Measurements from ENCODE around the gene UBAC1. TPM values are rescaled to one million over a fixed set of nuclear protein-coding genes. Genes with fewer than 3 reads are reported as not detected.
"Not testable (repeated sequence)": the region's sequence is repeated elsewhere in the genome, so short reads cannot be mapped to it uniquely, and the experiment has no call there.

Gene UBAC1
- total RNA-seq, 1 experiment from 2014 or later, result 54.8 TPM

DNA sequence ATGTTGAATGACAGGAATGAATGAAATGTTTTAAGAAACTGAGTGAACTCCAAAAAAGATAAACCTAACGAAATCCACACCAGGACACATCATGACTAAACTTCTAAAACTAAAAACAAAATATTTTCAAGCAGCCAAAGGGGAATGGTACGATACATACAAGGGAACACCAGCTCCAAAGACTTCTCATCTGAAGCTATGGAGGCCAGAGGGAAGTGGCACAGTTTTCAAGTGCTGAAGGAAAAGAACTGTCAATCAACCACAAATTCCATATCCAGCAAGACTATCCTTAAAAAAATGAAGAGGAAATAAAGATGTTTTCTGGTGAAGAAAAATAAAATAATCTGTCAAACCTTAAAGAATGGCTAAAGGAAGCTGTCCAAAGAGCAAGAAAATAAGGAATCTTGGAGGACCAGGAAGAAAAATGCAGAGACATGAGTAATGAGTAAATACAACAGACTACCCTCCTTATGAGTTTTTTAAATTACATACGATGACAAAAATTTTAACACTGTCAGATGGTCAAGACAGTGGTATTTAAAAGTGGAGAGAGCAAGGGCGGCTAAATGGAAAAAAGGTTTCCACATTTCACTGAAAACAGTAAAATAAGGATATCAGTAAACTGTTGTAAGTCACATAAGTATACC, 65.8 kb downstream of the UBAC1 start:
- Histone ChIP-seq H3K36me3 (ENCODE audit: control insufficient read depth in 1 of 2, insufficient read depth in 2 of 2, low read length in 2 of 2) (no peaks in the 10 kb centered on the region), H3K27me3 (ENCODE audit: insufficient read depth, low read length) (no peaks in the 10 kb centered on the region), H3K4me1 (ENCODE audit: control insufficient read depth in 1 of 2, insufficient read depth in 2 of 2, low read length in 2 of 2) (peaks cover 9 to 12% of the 10 kb centered on the region in 2 experiments), H3K9me3 (ENCODE audit: control insufficient read depth in 1 of 2, insufficient read depth in 1 of 2, low read depth in 1 of 2, low read length in 2 of 2) (peaks cover 0 to 6% of the 10 kb centered on the region in 2 experiments; a peak in 1 of 4 replicates), H4K20me1 (ENCODE audit: insufficient read depth) (no peaks in the 10 kb centered on the region), H3K4me3 (replicated peaks in 1 of 2; ENCODE audit: low read depth in 1 of 2, low read length in 2 of 2) (no peak overlapping the region), H3K79me2 (ENCODE audit: insufficient read depth, low read length) (peaks cover 100% of the 10 kb centered on the region), H3K27ac (ENCODE audit: low read depth, low read length) (no peak overlapping the region), H2AFZ (ENCODE audit: low read depth, low read length, poor library complexity, severe bottlenecking) (no peak overlapping the region), H3K4me2 (ENCODE audit: low read length) (no peak overlapping the region), H3K9ac (ENCODE audit: low read length) (no peak overlapping the region), H3K9me2 (ENCODE audit: insufficient read depth) (no peaks in the 10 kb centered on the region)
- RAD21 ChIA-PET (ENCODE audit: low non-redundant PET in 1 of 2, low total read pairs in 2 of 2, uncharacterized antibody in 2 of 2, unreplicated experiment in 2 of 2), result no interaction called here
- ATAC-seq, result no peak
- intact Hi-C loops (cut with micrococcal nuclease), result no loop called here
- CTCF ChIA-PET, result no interaction called here
- TF ChIP-seq FOSL1 (IDR thresholded peaks at IDR 0.05; ENCODE audit: low read depth) (no peak), CEBPB (IDR thresholded peaks at IDR 0.05; ENCODE audit: low read depth) (no peak), CBX3 (IDR thresholded peaks at IDR 0.05; ENCODE audit: low read depth) (no peak), YY1 (IDR thresholded peaks at IDR 0.05; ENCODE audit: extremely low read depth, insufficient replicate concordance, low read depth, low read length) (no peak), POLR2AphosphoS5 (IDR thresholded peaks at IDR 0.05; ENCODE audit: low read depth, low read length) (no peak), SIN3A (IDR thresholded peaks at IDR 0.05; ENCODE audit: low read depth) (no peak), SP1 (IDR thresholded peaks at IDR 0.05; ENCODE audit: low read depth) (no peak), TCF7L2 (IDR thresholded peaks at IDR 0.05; ENCODE audit: borderline replicate concordance, extremely low read depth, insufficient read depth, insufficient read length) (no peak)
- TF ChIP-seq, protein P1, sequence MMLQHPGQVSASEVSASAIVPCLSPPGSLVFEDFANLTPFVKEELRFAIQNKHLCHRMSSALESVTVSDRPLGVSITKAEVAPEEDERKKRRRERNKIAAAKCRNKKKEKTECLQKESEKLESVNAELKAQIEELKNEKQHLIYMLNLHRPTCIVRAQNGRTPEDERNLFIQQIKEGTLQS (IDR thresholded peaks at IDR 0.05), result no peak
- TF ChIP-seq, protein P2, sequence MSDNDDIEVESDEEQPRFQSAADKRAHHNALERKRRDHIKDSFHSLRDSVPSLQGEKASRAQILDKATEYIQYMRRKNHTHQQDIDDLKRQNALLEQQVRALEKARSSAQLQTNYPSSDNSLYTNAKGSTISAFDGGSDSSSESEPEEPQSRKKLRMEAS (IDR thresholded peaks at IDR 0.05), result no peak
- no TSS peak for BruUV-seq (replicated peaks)
- POLR2A ChIA-PET, result no interaction called here
- DNase-seq (ENCODE audit: low read depth, low spot score), result no peak

DNA sequence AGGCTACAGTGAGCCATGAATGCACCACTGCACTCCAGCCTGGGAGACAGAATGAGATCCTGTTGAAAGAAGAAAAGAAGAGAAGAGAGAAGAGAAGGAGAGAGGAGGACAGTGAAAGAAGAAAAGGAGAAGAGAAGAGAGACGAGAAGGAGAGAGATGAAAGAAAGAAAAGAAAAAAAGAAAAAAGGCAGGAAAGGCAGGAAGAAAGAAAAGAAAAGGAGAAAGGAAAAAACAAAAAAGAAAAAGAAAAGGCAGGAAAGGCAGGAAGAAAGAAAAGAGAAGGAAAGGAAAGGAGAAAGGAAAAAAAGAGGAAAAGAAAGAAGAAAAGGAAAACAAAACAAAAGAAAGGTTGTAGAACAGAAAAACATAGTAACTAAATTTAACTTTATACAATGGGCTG, 68.1 kb downstream of the UBAC1 start:
- RAD21 ChIA-PET (ENCODE audit: low non-redundant PET in 1 of 2, low total read pairs in 2 of 2, uncharacterized antibody in 2 of 2, unreplicated experiment in 2 of 2), result no interaction called here
- Histone ChIP-seq H3K4me1 (ENCODE audit: control insufficient read depth in 1 of 2, insufficient read depth in 2 of 2, low read length in 2 of 2) (peaks cover 19 to 34% of the 10 kb centered on the region in 2 experiments), H3K4me3 (replicated peaks in 1 of 2; ENCODE audit: low read depth in 1 of 2, low read length in 2 of 2) (no peak overlapping the region), H3K9ac (ENCODE audit: low read length) (no peak overlapping the region), H2AFZ (ENCODE audit: low read depth, low read length, poor library complexity, severe bottlenecking) (no peak overlapping the region), H4K20me1 (ENCODE audit: insufficient read depth) (no peaks in the 10 kb centered on the region), H3K27me3 (ENCODE audit: insufficient read depth, low read length) (no peaks in the 10 kb centered on the region), H3K27ac (ENCODE audit: low read depth, low read length) (no peak overlapping the region), H3K9me2 (ENCODE audit: insufficient read depth) (no peaks in the 10 kb centered on the region), H3K36me3 (ENCODE audit: control insufficient read depth in 1 of 2, insufficient read depth in 2 of 2, low read length in 2 of 2) (no peaks in the 10 kb centered on the region), H3K4me2 (ENCODE audit: low read length) (no peak overlapping the region), H3K79me2 (ENCODE audit: insufficient read depth, low read length) (peaks cover 100% of the 10 kb centered on the region), H3K9me3 (ENCODE audit: control insufficient read depth in 1 of 2, insufficient read depth in 1 of 2, low read depth in 1 of 2, low read length in 2 of 2) (no peaks in the 10 kb centered on the region; a peak in 1 of 4 replicates)
- DNase-seq (ENCODE audit: low read depth, low spot score) (no peak), ATAC-seq (no peak)
- POLR2A ChIA-PET, result no interaction called here
- CTCF ChIA-PET, result no interaction called here
- BruUV-seq (replicated peaks), result no TSS peak
- no peak for TF ChIP-seq EZH2phosphoT487 (IDR thresholded peaks at IDR 0.05; ENCODE audit: borderline replicate concordance)
- no peak for TF ChIP-seq YY1 (IDR thresholded peaks at IDR 0.05; ENCODE audit: extremely low read depth, insufficient replicate concordance, low read depth, low read length)
- TF ChIP-seq SIN3A (IDR thresholded peaks at IDR 0.05; ENCODE audit: low read depth), result no peak
- TF ChIP-seq SRF (IDR thresholded peaks at IDR 0.05; ENCODE audit: low read depth), result no peak
- TF ChIP-seq ELF1 (IDR thresholded peaks at IDR 0.05; ENCODE audit: borderline replicate concordance, low read depth), result no peak
- no peak for TF ChIP-seq CBX3 (IDR thresholded peaks at IDR 0.05; ENCODE audit: low read depth)
- TF ChIP-seq, protein P2 (IDR thresholded peaks at IDR 0.05), result no peak
- TF ChIP-seq ZNF274 (IDR thresholded peaks at IDR 0.05; ENCODE audit: low read depth, low read length), result no peak
- intact Hi-C loops (cut with micrococcal nuclease), result no loop called here

DNA sequence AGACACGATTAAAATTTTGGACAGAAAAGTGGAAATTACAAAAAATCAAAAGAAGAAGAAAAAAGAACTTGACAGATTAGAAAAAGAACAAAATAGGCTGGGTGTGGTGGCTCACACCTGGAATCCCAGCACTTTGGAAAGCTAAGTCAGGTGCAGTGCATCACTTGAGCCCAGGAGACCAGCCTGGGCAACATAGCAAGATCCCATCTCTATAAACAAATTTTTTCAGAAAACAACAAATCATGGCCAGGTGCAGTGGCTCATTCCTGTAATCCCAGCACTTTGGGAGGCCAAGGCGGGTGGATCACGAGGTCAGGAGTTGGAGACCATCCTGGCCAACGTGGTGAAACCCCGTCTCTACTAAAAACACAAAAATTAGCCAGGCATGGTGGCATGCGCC, 68.8 kb downstream of the UBAC1 start:
- H3K9me2 ChIP-seq (ENCODE audit: insufficient read depth); H3K4me2 ChIP-seq (ENCODE audit: low read length); POLR2A ChIA-PET; CTCF ChIA-PET; H2AFZ ChIP-seq (ENCODE audit: low read depth, low read length, poor library complexity, severe bottlenecking); ATAC-seq; H3K27me3 ChIP-seq (ENCODE audit: insufficient read depth, low read length); intact Hi-C loops (cut with micrococcal nuclease); H4K20me1 ChIP-seq (ENCODE audit: insufficient read depth); H3K9ac ChIP-seq (ENCODE audit: low read length); BruUV-seq (replicated peaks); H3K9me3 ChIP-seq (ENCODE audit: control insufficient read depth in 1 of 2, insufficient read depth in 1 of 2, low read depth in 1 of 2, low read length in 2 of 2); H3K4me3 ChIP-seq (replicated peaks in 1 of 2; ENCODE audit: low read depth in 1 of 2, low read length in 2 of 2); H3K36me3 ChIP-seq (ENCODE audit: control insufficient read depth in 1 of 2, insufficient read depth in 2 of 2, low read length in 2 of 2); H3K27ac ChIP-seq (ENCODE audit: low read depth, low read length); DNase-seq (ENCODE audit: low read depth, low spot score): not testable (repeated sequence)
- Histone ChIP-seq H3K79me2 (ENCODE audit: insufficient read depth, low read length) (peaks cover 100% of the 10 kb centered on the region), H3K4me1 (ENCODE audit: control insufficient read depth in 1 of 2, insufficient read depth in 2 of 2, low read length in 2 of 2) (peaks cover 19 to 35% of the 10 kb centered on the region in 2 experiments)
- RAD21 ChIA-PET (ENCODE audit: low non-redundant PET in 1 of 2, low total read pairs in 2 of 2, uncharacterized antibody in 2 of 2, unreplicated experiment in 2 of 2), result interaction anchor here in 1 of 2 experiments (0.6 kb wide), 1 partner anchor 49 kb away, joined by 3 read pairs; no protein-coding TSS in a partner anchor
